ENCODE data around the gene ZNF507. TPM values are rescaled to one million over a fixed set of nuclear protein-coding genes. Genes with fewer than 3 reads are reported as not detected.

The ZNF507 gene
- total RNA-seq, result 10 to 100 TPM; 49.0 to 51.5 TPM
- polyA plus RNA-seq, result 1 to 10 TPM; 7.9 to 8.0 (median 8.0) TPM
- total RNA-seq, result 45.3 to 78.0 (median 59.7) reads per million in 6 experiments

- POLR2A ChIA-PET, result interaction anchor here (1.0 to 2.5 kb wide), 5 partner anchors 12 to 330 kb away, joined by 3 to 23 read pairs (median 4); partner anchors contain the start of genes DPY19L3, PDCD5 and RGS9BP
Observed at GRCh38 chr19:32345261-32346207, at the start of gene ZNF507. ZNF507 (plus strand) TSS chr19:32345610; CDS start chr19:32352831, 7,221 bp downstream.

GRCh38 chr19:32296694-32297093 lies 48.7 kb upstream of the ZNF507 start:
- no peak overlapping the region for H3K4me3 Mint-ChIP-seq
- H3K9me3 Mint-ChIP-seq, result peaks cover 0 to 30% (median 5%) of the 10 kb centered on the region in 9 donors
- peaks cover 0 to 6% (median 2%) of the 10 kb centered on the region in 5 donors for H3K27me3 Mint-ChIP-seq
- peaks cover 0 to 4% (median 3%) of the 10 kb centered on the region in 3 donors for H3K36me3 Mint-ChIP-seq
- DNase-seq, result no peak
- no peak for ATAC-seq
- H3K27ac Mint-ChIP-seq, result no peak overlapping the region
- POLR2A ChIA-PET, result no interaction called here
- H3K4me1 Mint-ChIP-seq, result no peaks in the 10 kb centered on the region

More at GRCh38 chr19:32345261-32346207, at the start of gene ZNF507:
- ATAC-seq (peak; percentile 89 to 91), DNase-seq (peak; percentile 68 to 88 (median 80))
- Mint-ChIP-seq H3K4me3 (peak within 1 kb of the TSS; percentile 94 to 99 (median 97)), H3K27me3 (peaks cover 0 to 3% (median 0%) of the 10 kb centered on the region in 5 donors), H3K4me1 (peaks cover 15 to 49% (median 37%) of the 10 kb centered on the region in 4 donors), H3K27ac (peak within 1 kb of the TSS; percentile 87 to 98 (median 96)), H3K36me3 (peaks cover 13 to 34% (median 22%) of the 10 kb centered on the region in 3 donors), H3K9me3 (peaks cover 0 to 3% (median 0%) of the 10 kb centered on the region in 9 donors)

- DNase-seq (no peak), ATAC-seq (no peak)
- H3K27me3 Mint-ChIP-seq, result peaks cover 11 to 40% (median 21%) of the 10 kb centered on the region in 5 donors
- no peaks in the 10 kb centered on the region for H3K4me1 Mint-ChIP-seq
- peaks cover 13 to 58% (median 24%) of the 10 kb centered on the region in 9 donors for H3K9me3 Mint-ChIP-seq
- no peak overlapping the region for H3K27ac Mint-ChIP-seq
- POLR2A ChIA-PET, result no interaction called here
- H3K36me3 Mint-ChIP-seq, result peaks cover 0 to 40% (median 6%) of the 10 kb centered on the region in 3 donors
- no peak overlapping the region for H3K4me3 Mint-ChIP-seq
Observed at GRCh38 chr19:32302778-32303177, 42.6 kb upstream of the ZNF507 start.

- H3K27ac Mint-ChIP-seq, result no peak overlapping the region
Observed at GRCh38 chr19:32303193-32303592, 42.2 kb upstream of the ZNF507 start.

GRCh38 chr19:32307591-32307990 lies 37.8 kb upstream of the ZNF507 start:
- no peak for DNase-seq
- peaks cover 18 to 76% (median 41%) of the 10 kb centered on the region in 5 donors for H3K27me3 Mint-ChIP-seq
- H3K36me3 Mint-ChIP-seq, result peaks cover 0 to 33% (median 1%) of the 10 kb centered on the region in 3 donors
- no peak overlapping the region for H3K4me3 Mint-ChIP-seq
- peaks cover 8 to 31% (median 17%) of the 10 kb centered on the region in 9 donors for H3K9me3 Mint-ChIP-seq
- no peak for ATAC-seq
- no peak overlapping the region for H3K27ac Mint-ChIP-seq
- no peaks in the 10 kb centered on the region for H3K4me1 Mint-ChIP-seq
- POLR2A ChIA-PET, result no interaction called here

More at GRCh38 chr19:32303193-32303592, 42.2 kb upstream of the ZNF507 start:
- Mint-ChIP-seq H3K36me3 (peaks cover 0 to 40% (median 6%) of the 10 kb centered on the region in 3 donors), H3K4me1 (no peaks in the 10 kb centered on the region), H3K27me3 (peaks cover 11 to 44% (median 24%) of the 10 kb centered on the region in 5 donors), H3K9me3 (peaks cover 13 to 58% (median 24%) of the 10 kb centered on the region in 9 donors), H3K4me3 (no peak overlapping the region)
- DNase-seq (no peak), ATAC-seq (no peak)
- POLR2A ChIA-PET, result no interaction called here

- no peak overlapping the region for H3K27ac Mint-ChIP-seq
- no peak for ATAC-seq
- H3K36me3 Mint-ChIP-seq, result peaks cover 0 to 24% (median 0%) of the 10 kb centered on the region in 3 donors
- H3K4me3 Mint-ChIP-seq, result no peak overlapping the region
- POLR2A ChIA-PET, result no interaction called here
- H3K4me1 Mint-ChIP-seq, result no peaks in the 10 kb centered on the region
- H3K27me3 Mint-ChIP-seq, result peaks cover 16 to 68% (median 34%) of the 10 kb centered on the region in 5 donors
- peaks cover 0 to 21% (median 8%) of the 10 kb centered on the region in 9 donors for H3K9me3 Mint-ChIP-seq
- DNase-seq, result no peak
Observed at GRCh38 chr19:32308431-32309077, 36.9 kb upstream of the ZNF507 start.

- no peak for DNase-seq
- no peak for ATAC-seq
- H3K9me3 Mint-ChIP-seq, result peaks cover 0 to 9% (median 0%) of the 10 kb centered on the region in 9 donors
- H3K36me3 Mint-ChIP-seq, result peaks cover 0 to 12% (median 0%) of the 10 kb centered on the region in 3 donors
- no peak overlapping the region for H3K27ac Mint-ChIP-seq
- H3K4me3 Mint-ChIP-seq, result no peak overlapping the region
- POLR2A ChIA-PET, result no interaction called here
- peaks cover 17 to 56% (median 29%) of the 10 kb centered on the region in 5 donors for H3K27me3 Mint-ChIP-seq
- H3K4me1 Mint-ChIP-seq, result no peaks in the 10 kb centered on the region
Observed at GRCh38 chr19:32309711-32310390, 35.6 kb upstream of the ZNF507 start.

GRCh38 chr19:32311371-32311770 lies 34.0 kb upstream of the ZNF507 start:
- Mint-ChIP-seq H3K9me3 (peaks cover 0 to 7% (median 0%) of the 10 kb centered on the region in 9 donors), H3K4me1 (no peaks in the 10 kb centered on the region), H3K27ac (no peak overlapping the region), H3K36me3 (peaks cover 0 to 9% (median 0%) of the 10 kb centered on the region in 3 donors), H3K27me3 (peaks cover 16 to 51% (median 26%) of the 10 kb centered on the region in 5 donors), H3K4me3 (no peak overlapping the region)
- POLR2A ChIA-PET, result no interaction called here
- ATAC-seq (no peak), DNase-seq (no peak)

GRCh38 chr19:32313569-32314265 lies 31.7 kb upstream of the ZNF507 start:
- H3K27me3 Mint-ChIP-seq, result peaks cover 14 to 32% (median 17%) of the 10 kb centered on the region in 5 donors
- DNase-seq (no peak), ATAC-seq (no peak)
- H3K4me3 Mint-ChIP-seq, result no peak overlapping the region
- H3K9me3 Mint-ChIP-seq, result no peaks in the 10 kb centered on the region
- POLR2A ChIA-PET, result no interaction called here
- no peak overlapping the region for H3K27ac Mint-ChIP-seq
- H3K4me1 Mint-ChIP-seq, result no peaks in the 10 kb centered on the region
- H3K36me3 Mint-ChIP-seq, result no peaks in the 10 kb centered on the region

GRCh38 chr19:32316034-32316433 lies 29.4 kb upstream of the ZNF507 start:
- no peak for DNase-seq
- Mint-ChIP-seq H3K27me3 (peaks cover 8 to 18% (median 14%) of the 10 kb centered on the region in 5 donors), H3K36me3 (no peaks in the 10 kb centered on the region)

GRCh38 chr19:32317086-32317485 lies 28.3 kb upstream of the ZNF507 start:
- ATAC-seq (no peak), DNase-seq (no peak)
- H3K27me3 Mint-ChIP-seq, result peaks cover 5 to 13% (median 13%) of the 10 kb centered on the region in 5 donors
- H3K27ac Mint-ChIP-seq, result no peak overlapping the region
- no peaks in the 10 kb centered on the region for H3K36me3 Mint-ChIP-seq
- H3K4me3 Mint-ChIP-seq, result no peak overlapping the region
- no peaks in the 10 kb centered on the region for H3K4me1 Mint-ChIP-seq
- no peaks in the 10 kb centered on the region for H3K9me3 Mint-ChIP-seq
- POLR2A ChIA-PET, result no interaction called here

More at GRCh38 chr19:32316034-32316433, 29.4 kb upstream of the ZNF507 start:
- POLR2A ChIA-PET, result no interaction called here
- ATAC-seq, result no peak
- H3K9me3 Mint-ChIP-seq, result no peaks in the 10 kb centered on the region
- H3K4me3 Mint-ChIP-seq, result no peak overlapping the region
- H3K4me1 Mint-ChIP-seq, result no peaks in the 10 kb centered on the region
- H3K27ac Mint-ChIP-seq, result no peak overlapping the region

All from naive thymus-derived CD8-positive, alpha-beta T cell (primary cell).